Measurements from ENCODE around the gene ELFN2. TPM values are rescaled to one million over a fixed set of nuclear protein-coding genes. Genes with fewer than 3 reads are reported as not detected.

Gene ELFN2
- total RNA-seq, 2 donors from 2014 or later, result 2.8 to 4.3 TPM

GRCh38 chr22:37384691-37385090 lies 42.6 kb downstream of the ELFN2 start:
- Histone ChIP-seq H3K27me3 (replicated peaks; ENCODE audit: insufficient read depth) (no peaks in the 10 kb centered on the region), H3K9me3 (no peaks in the 10 kb centered on the region), H3K4me1 (replicated peaks) (no peaks in the 10 kb centered on the region), H3K27ac (no peak overlapping the region), H3K36me3 (no peaks in the 10 kb centered on the region), H3K4me3 (no peak overlapping the region)
- TF ChIP-seq POLR2A (IDR thresholded peaks at IDR 0.05), result no peak
- no peak for TF ChIP-seq POLR2AphosphoS5 (IDR thresholded peaks at IDR 0.05)
- no peak for TF ChIP-seq CTCF (IDR thresholded peaks at IDR 0.05)
- WGBS, result 89% methylated on average over 11 of the region's 12 CpGs
- intact Hi-C loops (cut with DNase I), result no loop called here
- DNase-seq (ENCODE audit: low spot score), result no peak

GRCh38 chr22:37383341-37383740 lies 43.9 kb downstream of the ELFN2 start:
- TF ChIP-seq POLR2A (IDR thresholded peaks at IDR 0.05) (no peak), CTCF (IDR thresholded peaks at IDR 0.05) (no peak), POLR2AphosphoS5 (IDR thresholded peaks at IDR 0.05) (no peak)
- no peaks in the 10 kb centered on the region for H3K9me3 ChIP-seq
- intact Hi-C loops (cut with DNase I), result no loop called here
- no peaks in the 10 kb centered on the region for H3K4me1 ChIP-seq (replicated peaks)
- no peak overlapping the region for H3K4me3 ChIP-seq
- DNase-seq (ENCODE audit: low spot score), result no peak
- H3K27ac ChIP-seq, result no peak overlapping the region
- no peaks in the 10 kb centered on the region for H3K36me3 ChIP-seq
- WGBS, result 84% methylated on average over 9 of the region's 9 CpGs
- H3K27me3 ChIP-seq (replicated peaks; ENCODE audit: insufficient read depth), result no peaks in the 10 kb centered on the region

- Histone ChIP-seq H3K27ac (no peak overlapping the region), H3K27me3 (replicated peaks; ENCODE audit: insufficient read depth) (no peaks in the 10 kb centered on the region), H3K4me3 (no peak overlapping the region), H3K9me3 (no peaks in the 10 kb centered on the region), H3K4me1 (replicated peaks) (no peaks in the 10 kb centered on the region), H3K36me3 (no peaks in the 10 kb centered on the region)
- TF ChIP-seq CTCF (IDR thresholded peaks at IDR 0.05) (no peak), POLR2AphosphoS5 (IDR thresholded peaks at IDR 0.05) (no peak), POLR2A (IDR thresholded peaks at IDR 0.05) (no peak)
- no peak for DNase-seq (ENCODE audit: low spot score)
- 59% methylated on average over 9 of the region's 9 CpGs for WGBS
- intact Hi-C loops (cut with DNase I), result no loop called here
These were observed 45.8 kb downstream of the ELFN2 start for GRCh38 chr22:37381489-37381888.

GRCh38 chr22:37379722-37380121 lies 47.6 kb downstream of the ELFN2 start:
- intact Hi-C loops (cut with DNase I), result no loop called here
- no peaks in the 10 kb centered on the region for H3K9me3 ChIP-seq
- H3K4me1 ChIP-seq (replicated peaks), result no peaks in the 10 kb centered on the region
- 50% methylated on average over 10 of the region's 10 CpGs for WGBS
- no peaks in the 10 kb centered on the region for H3K27me3 ChIP-seq (replicated peaks; ENCODE audit: insufficient read depth)
- no peak for DNase-seq (ENCODE audit: low spot score)
- no peaks in the 10 kb centered on the region for H3K36me3 ChIP-seq
- no peak overlapping the region for H3K4me3 ChIP-seq
- no peak overlapping the region for H3K27ac ChIP-seq
- TF ChIP-seq POLR2A (IDR thresholded peaks at IDR 0.05), result no peak
- TF ChIP-seq POLR2AphosphoS5 (IDR thresholded peaks at IDR 0.05), result no peak
- no peak for TF ChIP-seq CTCF (IDR thresholded peaks at IDR 0.05)

- no peaks in the 10 kb centered on the region for H3K36me3 ChIP-seq
- WGBS, result 58% methylated on average over 13 of the region's 13 CpGs
- no peaks in the 10 kb centered on the region for H3K9me3 ChIP-seq
- no peak for TF ChIP-seq POLR2A (IDR thresholded peaks at IDR 0.05)
- TF ChIP-seq POLR2AphosphoS5 (IDR thresholded peaks at IDR 0.05), result no peak
- TF ChIP-seq CTCF (IDR thresholded peaks at IDR 0.05), result no peak
- intact Hi-C loops (cut with DNase I), result no loop called here
- no peaks in the 10 kb centered on the region for H3K27me3 ChIP-seq (replicated peaks; ENCODE audit: insufficient read depth)
- H3K4me1 ChIP-seq (replicated peaks), result no peaks in the 10 kb centered on the region
- H3K27ac ChIP-seq, result no peak overlapping the region
- DNase-seq (ENCODE audit: low spot score), result no peak
- no peak overlapping the region for H3K4me3 ChIP-seq
These were observed 48.2 kb downstream of the ELFN2 start for GRCh38 chr22:37379085-37379484.

Measured in prostate gland (tissue), 2 donors.